Measurements from ENCODE around the gene SND1.

GRCh38 chr7:127644484-127644883 is 7.5 kb upstream of the SND1 start:
- TF ChIP-seq, protein P1, sequence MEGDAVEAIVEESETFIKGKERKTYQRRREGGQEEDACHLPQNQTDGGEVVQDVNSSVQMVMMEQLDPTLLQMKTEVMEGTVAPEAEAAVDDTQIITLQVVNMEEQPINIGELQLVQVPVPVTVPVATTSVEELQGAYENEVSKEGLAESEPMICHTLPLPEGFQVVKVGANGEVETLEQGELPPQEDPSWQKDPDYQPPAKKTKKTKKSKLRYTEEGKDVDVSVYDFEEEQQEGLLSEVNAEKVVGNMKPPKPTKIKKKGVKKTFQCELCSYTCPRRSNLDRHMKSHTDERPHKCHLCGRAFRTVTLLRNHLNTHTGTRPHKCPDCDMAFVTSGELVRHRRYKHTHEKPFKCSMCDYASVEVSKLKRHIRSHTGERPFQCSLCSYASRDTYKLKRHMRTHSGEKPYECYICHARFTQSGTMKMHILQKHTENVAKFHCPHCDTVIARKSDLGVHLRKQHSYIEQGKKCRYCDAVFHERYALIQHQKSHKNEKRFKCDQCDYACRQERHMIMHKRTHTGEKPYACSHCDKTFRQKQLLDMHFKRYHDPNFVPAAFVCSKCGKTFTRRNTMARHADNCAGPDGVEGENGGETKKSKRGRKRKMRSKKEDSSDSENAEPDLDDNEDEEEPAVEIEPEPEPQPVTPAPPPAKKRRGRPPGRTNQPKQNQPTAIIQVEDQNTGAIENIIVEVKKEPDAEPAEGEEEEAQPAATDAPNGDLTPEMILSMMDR (IDR thresholded peaks at IDR 0.05) = no peak
- TF ChIP-seq POLR2A (IDR thresholded peaks at IDR 0.05) = no peak

Data from body of pancreas (tissue), 4 donors.